Transverse colon (tissue), 4 donors: ENCODE measurements around the gene MAP4. TPM values are rescaled to one million over a fixed set of nuclear protein-coding genes. Genes with fewer than 3 reads are reported as not detected.

ENCODE experiments used
- DNase-seq: peaks from one replicate; pipeline ENCODE4 v3.0.0-alpha.2; 2019
- H3K27ac ChIP-seq, 4 donors: fragments of 200-600 bp; sonication (generic); 2 replicates each; pipeline ENCODE4 v1.5.1; 2016 to 2018; ENCODE audit warnings: inconsistent platforms in 4 of 4
- H3K27me3 ChIP-seq: fragments of 200-600 bp; sonication (generic); 2 replicates; pipeline ENCODE4 v1.5.1; 2017; ENCODE audit warnings: inconsistent platforms
- H3K36me3 ChIP-seq, 4 donors: fragments of 200-600 bp; sonication (generic); 2 replicates each; pipeline ENCODE4 v1.5.1; 2017 to 2019; ENCODE audit warnings: inconsistent platforms in 4 of 4
- H3K4me1 ChIP-seq, 4 donors: fragments of 200-600 bp; sonication (generic); 2 replicates each; pipeline ENCODE4 v1.5.1; 2017 to 2020; ENCODE audit warnings: inconsistent platforms in 4 of 4
- H3K4me3 ChIP-seq, 4 donors: fragments of 200-600 bp; sonication (generic); 1 replicate in 1 of 4; 2 replicates in 3 of 4; pipeline versions ENCODE4 v1.5.1 to v1.6.1; 2017 to 2019; ENCODE audit warnings: inconsistent platforms in 4 of 4
- H3K9me3 ChIP-seq, 2 donors: fragments of 200-600 bp; sonication (generic); 2 replicates each; pipeline ENCODE4 v1.5.1; 2017 to 2019; ENCODE audit warnings: inconsistent platforms in 2 of 2
- EP300 ChIP-seq: sonication (generic); formaldehyde crosslinking; IDR thresholded peaks from one replicate; pipeline ENCODE4 v1.6.1; 2017; ENCODE audit warnings: antibody characterized with exemption, low read depth
- POLR2A ChIP-seq: fragments of 450-650 bp; IDR thresholded peaks from one replicate; pipeline ENCODE4 v1.6.1; 2016; ENCODE audit warnings: antibody characterized with exemption, mild to moderate bottlenecking, moderate library complexity
- POLR2AphosphoS5 ChIP-seq, 3 donors: sonication (generic); formaldehyde crosslinking; IDR thresholded peaks; one replicate each; pipeline ENCODE4 v1.6.1; 2016; ENCODE audit warnings: antibody characterized with exemption in 3 of 3
- WGBS, 2 donors: methylation state at CpG; one replicate each; pipeline ENCODE4 v1.1.5; 2018; ENCODE audit warnings: low coverage in 1 of 2; 5-methylcytosine and 5-hydroxymethylcytosine counted together
- in situ Hi-C, 4 donors: fragments of 200-750 bp; cut with MboI; loops; one replicate each; pipeline versions ENCODE4 v1.15.0 to v1.15.1; 2017; ENCODE audit warnings: low sequenced_read_pairs in 3 of 4, low pct_ligation_motif_present in 1 of 4, low pct_unique_long_range_greater_than_20kb in 1 of 4
- intact Hi-C: fragments of 100-400 bp; cut with DNase I; formaldehyde crosslinking; loops from one replicate; pipeline ENCODE4 v1.15.1; 2023; ENCODE audit warnings: low total_unique reads
- total RNA-seq, 4 donors: library from RNA; depleted of rRNA; stranded (reverse); fragments of >200 nt; gene quantifications; one replicate each; pipeline ENCODE4 v1.1.0, GENCODE V29; 2016
- TF ChIP-seq, protein P1 (sequence below), 5 experiments: fragments of 200-600 bp in 3 of 5; fragments of 450-650 bp in 2 of 5; sonication (generic) in 3 of 5; IDR thresholded peaks; 1 replicate in 2 of 5; 2 replicates in 3 of 5; pipeline ENCODE4 v1.5.1; 2016 to 2017; ENCODE audit warnings: antibody characterized with exemption in 5 of 5, inconsistent platforms in 3 of 5, mild to moderate bottlenecking in 2 of 5, moderate library complexity in 1 of 5

Gene MAP4
- total RNA-seq, 4 donors from 2014 or later = 68.8 to 148 (median 82.9) TPM

DNA sequence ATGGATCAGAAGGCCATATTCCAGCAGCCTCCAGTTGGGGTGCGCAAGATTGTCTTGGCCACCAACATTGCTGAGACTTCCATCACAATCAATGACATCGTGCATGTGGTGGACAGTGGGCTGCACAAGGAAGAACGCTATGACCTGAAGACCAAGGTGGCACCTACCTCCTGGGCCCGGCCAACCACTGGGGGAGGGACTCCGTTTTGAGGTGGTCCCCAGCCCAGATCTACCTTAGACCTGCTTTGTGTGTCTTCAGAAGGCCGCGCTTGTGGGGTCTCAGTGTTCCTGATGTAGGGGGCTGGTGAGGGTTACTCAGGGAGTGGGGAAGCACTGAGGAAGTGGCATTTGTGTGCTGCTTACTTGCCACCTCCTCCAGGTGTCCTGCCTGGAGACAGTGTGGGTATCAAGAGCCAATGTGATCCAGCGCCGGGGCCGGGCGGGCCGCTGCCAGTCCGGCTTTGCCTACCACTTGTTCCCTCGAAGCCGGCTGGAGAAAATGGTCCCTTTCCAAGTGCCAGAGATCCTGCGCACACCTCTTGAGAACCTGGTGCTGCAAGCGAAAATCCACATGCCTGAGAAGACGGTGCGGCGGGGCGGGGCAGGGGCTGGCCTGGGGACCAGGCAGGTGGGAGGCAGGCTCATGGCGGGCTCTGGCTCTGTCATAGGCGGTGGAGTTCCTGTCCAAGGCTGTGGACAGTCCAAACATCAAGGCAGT lies 168.3 kb downstream of the MAP4 start:
- Histone ChIP-seq H3K36me3 (peaks cover 0 to 42% (median 15%) of the 10 kb centered on the region in 4 donors), H3K9me3 (no peaks in the 10 kb centered on the region), H3K27ac (no peak overlapping the region), H3K4me1 (no peaks in the 10 kb centered on the region), H3K4me3 (no peak overlapping the region), H3K27me3 (no peaks in the 10 kb centered on the region)
- 90% methylated on average over 8 of the region's 23 CpGs; no CpG with 5 or more reads in 1 of the 2 donors for WGBS, 2 donors
- no peak for DNase-seq
- in situ Hi-C loops (loop anchor here in 2 of 4 donors (25.0 kb wide), 2 partner anchors 139 to 314 kb away; no protein-coding TSS in a partner anchor), intact Hi-C loops (no loop called here)
- TF ChIP-seq, protein P1, sequence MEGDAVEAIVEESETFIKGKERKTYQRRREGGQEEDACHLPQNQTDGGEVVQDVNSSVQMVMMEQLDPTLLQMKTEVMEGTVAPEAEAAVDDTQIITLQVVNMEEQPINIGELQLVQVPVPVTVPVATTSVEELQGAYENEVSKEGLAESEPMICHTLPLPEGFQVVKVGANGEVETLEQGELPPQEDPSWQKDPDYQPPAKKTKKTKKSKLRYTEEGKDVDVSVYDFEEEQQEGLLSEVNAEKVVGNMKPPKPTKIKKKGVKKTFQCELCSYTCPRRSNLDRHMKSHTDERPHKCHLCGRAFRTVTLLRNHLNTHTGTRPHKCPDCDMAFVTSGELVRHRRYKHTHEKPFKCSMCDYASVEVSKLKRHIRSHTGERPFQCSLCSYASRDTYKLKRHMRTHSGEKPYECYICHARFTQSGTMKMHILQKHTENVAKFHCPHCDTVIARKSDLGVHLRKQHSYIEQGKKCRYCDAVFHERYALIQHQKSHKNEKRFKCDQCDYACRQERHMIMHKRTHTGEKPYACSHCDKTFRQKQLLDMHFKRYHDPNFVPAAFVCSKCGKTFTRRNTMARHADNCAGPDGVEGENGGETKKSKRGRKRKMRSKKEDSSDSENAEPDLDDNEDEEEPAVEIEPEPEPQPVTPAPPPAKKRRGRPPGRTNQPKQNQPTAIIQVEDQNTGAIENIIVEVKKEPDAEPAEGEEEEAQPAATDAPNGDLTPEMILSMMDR (IDR thresholded peaks at IDR 0.05) = no peak
- TF ChIP-seq POLR2AphosphoS5 (IDR thresholded peaks at IDR 0.05) (no peak), POLR2A (no peak), EP300 (no peak)

DNA sequence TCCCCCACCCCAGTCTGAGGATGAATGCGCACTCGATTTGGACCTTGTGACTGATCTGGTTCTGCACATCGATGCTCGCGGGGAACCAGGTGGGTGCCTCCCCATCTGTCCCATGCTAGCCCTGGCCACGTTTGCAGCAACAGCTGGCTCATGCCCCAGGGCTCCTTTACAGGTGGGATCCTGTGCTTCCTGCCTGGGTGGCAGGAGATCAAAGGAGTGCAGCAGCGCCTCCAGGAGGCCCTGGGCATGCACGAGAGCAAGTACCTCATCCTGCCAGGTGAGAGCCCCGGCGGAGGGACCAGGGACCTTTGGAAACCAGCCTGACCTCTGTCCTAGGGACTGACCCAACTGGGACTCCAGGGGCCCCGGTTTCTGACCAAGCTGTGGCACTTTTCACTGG lies 169.0 kb downstream of the MAP4 start:
- TF ChIP-seq EP300 = no peak
- TF ChIP-seq, protein P1 (IDR thresholded peaks at IDR 0.05) = no peak
- TF ChIP-seq POLR2AphosphoS5 (IDR thresholded peaks at IDR 0.05) = no peak
- no peak for TF ChIP-seq POLR2A
- 82% methylated on average over 10 of the region's 11 CpGs; no CpG with 5 or more reads in 1 of the 2 donors for WGBS, 2 donors
- Histone ChIP-seq H3K4me3 (no peak overlapping the region), H3K27me3 (no peaks in the 10 kb centered on the region), H3K4me1 (no peaks in the 10 kb centered on the region), H3K36me3 (peaks cover 0 to 48% (median 18%) of the 10 kb centered on the region in 4 donors), H3K27ac (no peak overlapping the region), H3K9me3 (no peaks in the 10 kb centered on the region)
- intact Hi-C loops = no loop called here
- in situ Hi-C loops = loop anchor here in 2 of 4 donors (25.0 kb wide), 2 partner anchors 140 to 315 kb away; no protein-coding TSS in a partner anchor
- DNase-seq = no peak

DNA sequence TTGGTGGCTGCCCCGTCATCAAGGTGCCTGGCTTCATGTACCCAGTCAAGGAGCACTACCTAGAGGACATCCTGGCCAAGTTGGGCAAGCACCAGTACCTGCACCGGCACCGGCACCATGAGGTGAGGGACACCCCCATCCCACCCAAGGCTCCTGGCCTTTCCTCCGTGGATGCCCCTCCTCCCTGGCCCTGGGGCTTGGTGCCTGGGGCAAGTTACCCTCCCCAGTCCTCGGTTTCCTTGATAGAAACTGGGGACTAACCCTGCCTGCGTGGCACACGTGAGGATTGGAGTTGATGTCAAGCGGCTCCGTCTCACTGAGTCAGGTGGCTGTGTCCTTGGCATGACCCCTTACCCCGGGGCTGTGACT lies 169.4 kb downstream of the MAP4 start:
- WGBS, 2 donors = 89% methylated on average over 10 of the region's 10 CpGs; no CpG with 5 or more reads in 1 of the 2 donors
- in situ Hi-C loops = loop anchor here in 2 of 4 donors (25.0 kb wide), 2 partner anchors 140 to 315 kb away; no protein-coding TSS in a partner anchor

More for the DNA sequence above, 169.4 kb downstream of the MAP4 start:
- no peaks in the 10 kb centered on the region for H3K4me1 ChIP-seq
- intact Hi-C loops = no loop called here
- peaks cover 0 to 50% (median 20%) of the 10 kb centered on the region in 4 donors for H3K36me3 ChIP-seq
- H3K27me3 ChIP-seq = no peaks in the 10 kb centered on the region
- H3K9me3 ChIP-seq = no peaks in the 10 kb centered on the region
- DNase-seq = no peak
- no peak overlapping the region for H3K27ac ChIP-seq
- no peak overlapping the region for H3K4me3 ChIP-seq
- TF ChIP-seq POLR2AphosphoS5 (IDR thresholded peaks at IDR 0.05) = no peak
- TF ChIP-seq POLR2A = no peak
- no peak for TF ChIP-seq EP300
- TF ChIP-seq, protein P1 (IDR thresholded peaks at IDR 0.05) = no peak
